GM12878 (cell line): ENCODE results near the gene PURA. TPM values are rescaled to one million over a fixed set of nuclear protein-coding genes. Genes with fewer than 3 reads are reported as not detected.

Experiments used
- BCLAF1 ChIP-seq: fragments of 450-650 bp; IDR thresholded peaks from 2 replicates; pipeline ENCODE4 v1.6.1; 2017; ENCODE audit warnings: antibody characterized with exemption, mild to moderate bottlenecking, moderate library complexity
- CUX1 ChIP-seq: IDR thresholded peaks from 2 replicates; pipeline ENCODE4 v1.6.1; 2012; ENCODE audit warnings: improper control_type of control experiment, low read depth, low read length; ENCODE audit not compliant: insufficient replicate concordance
- HSF1 ChIP-seq: fragments of 150-350 bp; IDR thresholded peaks from 2 replicates; pipeline ENCODE4 v1.6.1; 2014; ENCODE audit warnings: mild to moderate bottlenecking, low read depth, low read length
- LARP7 ChIP-seq: fragments of 450-650 bp; IDR thresholded peaks from 2 replicates; pipeline ENCODE4 v1.6.1; 2017; ENCODE audit warnings: mild to moderate bottlenecking
- MYB ChIP-seq: fragments of 150-350 bp; IDR thresholded peaks from 2 replicates; pipeline ENCODE4 v1.6.1; 2014; ENCODE audit warnings: mild to moderate bottlenecking, low read depth, low read length, borderline replicate concordance
- PBX3 ChIP-seq: IDR thresholded peaks from 2 replicates; pipeline ENCODE4 v1.6.1; 2011; ENCODE audit warnings: mild to moderate bottlenecking, low read depth, low read length, moderate library complexity; ENCODE audit not compliant: insufficient replicate concordance
- RBBP5 ChIP-seq: fragments of 200-600 bp; sonication (generic); conservative IDR thresholded peaks from 2 replicates; pipeline ENCODE4 v1.6.1; 2016
- SIN3A ChIP-seq: IDR thresholded peaks from 2 replicates; pipeline ENCODE4 v1.6.1; 2012; ENCODE audit warnings: low read depth, low read length, improper control_type of control experiment
- polyA plus RNA-seq, 11 experiments: library from polyadenylated mRNA; depleted of rRNA in 4 of 11; unstranded in 6 of 11; stranded (reverse) in 5 of 11; fragments of >200 nt; fragmentation: Nextera tagmentation in 4 of 11; fragmentation: Illumina TruSeq in 1 of 11; extraction: Ambion mirVana in 4 of 11; extraction: Trizol in 1 of 11; gene quantifications; 1 replicate in 1 of 11; 2 replicates in 10 of 11; pipeline versions ENCODE4 v1.2.1 to v1.2.3, GENCODE V29; 2011 to 2016; ENCODE audit warnings: inconsistent platforms in 2 of 11, missing spikeins in 2 of 11, low read depth in 1 of 11
- total RNA-seq, 4 experiments: library from RNA; depleted of rRNA in 3 of 4; stranded (reverse); fragments of >200 nt in 3 of 4; fragmentation: Illumina TruSeq in 1 of 4; extraction: Trizol in 1 of 4; gene quantifications; 2 replicates each; pipeline versions ENCODE4 v1.2.1 to v1.2.3, GENCODE V29; 2013 to 2021
- TF ChIP-seq, protein P1 (sequence below): IDR thresholded peaks from 2 replicates; pipeline ENCODE4 v1.6.1; 2011; ENCODE audit warnings: borderline replicate concordance, low read depth, mild to moderate bottlenecking, moderate library complexity, low read length; ENCODE audit not compliant: insufficient read depth, poor library complexity, severe bottlenecking

The PURA gene
- total and polyA plus RNA-seq, 10 of the 15 experiments (the other 5 are each of a cell fraction or from before 2014, with no cell fraction given), result 3.3 to 11.8 (median 5.8) TPM

DNA sequence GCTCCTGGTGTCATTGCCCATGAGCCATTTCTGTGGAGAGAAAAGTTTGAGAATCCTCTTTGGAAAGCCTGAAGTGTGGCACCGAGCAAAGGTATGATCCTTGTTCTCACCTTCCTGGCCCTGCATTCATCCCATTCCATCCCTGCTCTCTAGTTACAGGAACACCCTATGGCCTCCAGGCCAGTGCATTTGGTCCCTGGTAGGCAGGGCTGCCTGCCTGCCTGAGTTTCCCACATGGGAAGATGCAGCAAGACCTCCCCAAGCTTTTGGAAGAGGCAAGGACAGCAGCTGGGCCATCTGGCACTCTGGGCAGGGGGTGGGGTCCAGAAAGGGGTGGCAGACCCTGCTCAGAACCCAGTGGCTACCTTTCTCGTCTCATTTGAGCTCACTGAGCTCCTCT is 36.3 kb downstream of the PURA start (continued):
- TF ChIP-seq BCLAF1 (no peak), SIN3A (no peak), HSF1 (no peak), CUX1 (no peak), RBBP5 (no peak), PBX3 (no peak), LARP7 (no peak), MYB (no peak)
- TF ChIP-seq, protein P1, sequence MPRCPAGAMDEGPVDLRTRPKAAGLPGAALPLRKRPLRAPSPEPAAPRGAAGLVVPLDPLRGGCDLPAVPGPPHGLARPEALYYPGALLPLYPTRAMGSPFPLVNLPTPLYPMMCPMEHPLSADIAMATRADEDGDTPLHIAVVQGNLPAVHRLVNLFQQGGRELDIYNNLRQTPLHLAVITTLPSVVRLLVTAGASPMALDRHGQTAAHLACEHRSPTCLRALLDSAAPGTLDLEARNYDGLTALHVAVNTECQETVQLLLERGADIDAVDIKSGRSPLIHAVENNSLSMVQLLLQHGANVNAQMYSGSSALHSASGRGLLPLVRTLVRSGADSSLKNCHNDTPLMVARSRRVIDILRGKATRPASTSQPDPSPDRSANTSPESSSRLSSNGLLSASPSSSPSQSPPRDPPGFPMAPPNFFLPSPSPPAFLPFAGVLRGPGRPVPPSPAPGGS, result no peak
